ENCODE measurements around the gene CCDC180. TPM values are rescaled to one million over a fixed set of nuclear protein-coding genes. Genes with fewer than 3 reads are reported as not detected.

The CCDC180 gene
- total and polyA plus RNA-seq, 9 of the 15 experiments (the other 6 are each of a cell fraction or from before 2014, with no cell fraction given): 0.56 to 4.2 (median 2.5) TPM

DNA sequence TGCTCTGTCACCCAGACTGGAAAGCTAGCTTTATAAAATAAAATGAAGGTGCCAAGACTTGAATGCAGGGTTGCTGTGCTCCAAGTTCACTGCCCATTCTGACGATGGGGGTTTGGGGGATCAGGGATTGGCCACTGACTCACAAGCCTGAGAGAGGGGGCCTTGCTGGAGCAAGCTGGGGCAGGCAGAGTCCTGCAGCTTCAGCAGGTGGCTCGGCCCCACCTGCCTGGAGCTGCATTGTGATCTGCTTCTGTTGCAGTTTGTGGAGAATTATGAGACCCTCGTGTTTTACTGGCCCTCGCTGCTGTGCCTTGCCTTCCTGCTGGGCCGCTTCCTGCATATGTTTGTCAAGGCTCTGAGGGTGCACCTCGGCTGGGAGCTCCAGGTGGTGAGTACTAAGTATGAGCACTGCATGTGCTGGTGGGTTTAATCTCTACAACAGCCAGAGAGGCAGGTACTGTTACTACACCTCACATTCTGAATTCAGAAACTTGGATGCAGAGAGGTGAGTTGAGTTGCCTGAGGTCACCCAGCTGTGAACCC, 31.1 kb upstream of the CCDC180 start:
- H3K4me3 ChIP-seq: no peak overlapping the region
- intact Hi-C loops (cut with micrococcal nuclease) (no loop called here), in situ Hi-C loops (cut with MboI) (no loop called here)
- no peaks in the 10 kb centered on the region for H3K27me3 ChIP-seq (ENCODE audit: control insufficient read depth in 2 of 2, insufficient read depth in 2 of 2, low read length in 2 of 2)
- peaks cover 10 to 23% of the 10 kb centered on the region in 2 experiments; a peak in 3 of 5 replicates for H3K4me1 ChIP-seq (replicated peaks in 1 of 2; ENCODE audit: control insufficient read depth in 2 of 2, insufficient read depth in 2 of 2, low read length in 2 of 2)
- no peak overlapping the region for H3K27ac ChIP-seq (ENCODE audit: extremely low read depth, low read depth, low read length)
- H2AFZ ChIP-seq (ENCODE audit: low read depth, low read length): no peak overlapping the region
- ATAC-seq (no peak), DNase-seq (ENCODE audit: extremely low read depth in 1 of 4, low spot score in 3 of 4) (no peak), FAIRE-seq (no peak)
- peak overlapping the region in 1 of 2 experiments; percentile 65; a peak in 2 of 4 replicates for H3K9ac ChIP-seq (ENCODE audit: insufficient read depth in 1 of 2, low read depth in 2 of 2, low read length in 2 of 2)
- no TSS peak for BruUV-seq (replicated peaks)
- TF ChIP-seq MCM2 (IDR thresholded peaks at IDR 0.05; ENCODE audit: low read depth) (no peak), U2AF1 (optimal IDR thresholded peaks at IDR 0.05; ENCODE audit: low read depth, low read length) (no peak), HNRNPH1 (optimal IDR thresholded peaks at IDR 0.05; ENCODE audit: low read depth, low read length) (no peak), ZNF134 (CRISPR knock-in tag; conservative IDR thresholded peaks at IDR 0.05) (no peak), ZNF121 (CRISPR knock-in tag; conservative IDR thresholded peaks at IDR 0.05) (no peak)
- H3K9me3 ChIP-seq (replicated peaks; ENCODE audit: control insufficient read depth, insufficient read depth, low read depth, low read length): no peaks in the 10 kb centered on the region
- peaks cover 22% of the 10 kb centered on the region; the same call in 2 of the 3 replicates for H3K36me3 ChIP-seq (ENCODE audit: control insufficient read depth, insufficient read depth, low read length)
- H4K20me1 ChIP-seq (replicated peaks; ENCODE audit: control insufficient read depth, insufficient read depth, low read length): no peaks in the 10 kb centered on the region
- ChIA-PET POLR2A (interaction anchor here (0.9 kb wide), 1 partner anchor 38 kb away, joined by 3 read pairs; no protein-coding TSS in a partner anchor), CTCF (ENCODE audit: low intra/inter-chr PET ratio) (no interaction called here)
- 53% methylated on average over 6 of the region's 6 CpGs for WGBS (ENCODE audit: insufficient coverage, low coverage, missing lambda C conversion rate)
- no peaks in the 10 kb centered on the region; the same call in 2 of the 3 replicates for H3K79me2 ChIP-seq (ENCODE audit: control insufficient read depth, insufficient read depth, low read length)
- no peak overlapping the region for H3K4me2 ChIP-seq (ENCODE audit: insufficient read depth, low read length)
- no peaks in the 10 kb centered on the region for H3K9me1 ChIP-seq (ENCODE audit: control insufficient read depth, insufficient read depth, low read length)

DNA sequence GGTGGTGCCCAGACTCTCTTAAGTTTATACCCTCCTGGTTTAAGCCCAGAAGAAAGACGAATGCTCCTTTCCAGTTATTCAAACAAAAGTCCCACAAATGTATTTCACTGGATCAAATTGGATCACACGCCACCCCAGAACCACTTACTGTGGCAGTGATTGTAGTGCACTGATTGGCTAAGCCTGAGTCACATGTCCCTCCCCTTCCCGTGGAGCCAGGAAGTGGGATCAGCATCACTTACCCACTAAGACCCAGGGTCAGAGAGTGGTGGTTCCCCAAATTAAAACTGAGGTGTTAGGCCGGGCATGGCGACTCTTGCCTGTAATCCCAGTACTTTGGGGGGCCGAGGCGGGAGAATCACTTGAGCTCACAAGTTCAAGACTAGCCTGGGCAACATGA, 29.5 kb upstream of the CCDC180 start:
- H3K9ac ChIP-seq (ENCODE audit: insufficient read depth in 1 of 2, low read depth in 2 of 2, low read length in 2 of 2): no peak overlapping the region
- no peaks in the 10 kb centered on the region for H4K20me1 ChIP-seq (replicated peaks; ENCODE audit: control insufficient read depth, insufficient read depth, low read length)
- ChIA-PET CTCF (ENCODE audit: low intra/inter-chr PET ratio) (interaction anchor here (0.6 kb wide), 1 partner anchor 338 kb away, joined by 3 read pairs; no protein-coding TSS in a partner anchor), POLR2A (interaction anchor here (0.5 kb wide), 1 partner anchor 239 kb away, joined by 3 read pairs; no protein-coding TSS in a partner anchor)
- in situ Hi-C loops (cut with MboI): no loop called here
- no TSS peak for BruUV-seq (replicated peaks)
- ATAC-seq: no peak
- no peaks in the 10 kb centered on the region for H3K9me3 ChIP-seq (replicated peaks; ENCODE audit: control insufficient read depth, insufficient read depth, low read depth, low read length)
- no peak overlapping the region for H3K4me3 ChIP-seq
- H3K27me3 ChIP-seq (ENCODE audit: control insufficient read depth in 2 of 2, insufficient read depth in 2 of 2, low read length in 2 of 2): no peaks in the 10 kb centered on the region
- no peak overlapping the region for H3K27ac ChIP-seq (ENCODE audit: extremely low read depth, low read depth, low read length)
- 89% methylated on average over 7 of the region's 7 CpGs for WGBS (ENCODE audit: insufficient coverage, low coverage, missing lambda C conversion rate)
- no peak overlapping the region for H3K4me2 ChIP-seq (ENCODE audit: insufficient read depth, low read length)
- FAIRE-seq: no peak
- intact Hi-C loops (cut with micrococcal nuclease): no loop called here
- TF ChIP-seq, protein P1, sequence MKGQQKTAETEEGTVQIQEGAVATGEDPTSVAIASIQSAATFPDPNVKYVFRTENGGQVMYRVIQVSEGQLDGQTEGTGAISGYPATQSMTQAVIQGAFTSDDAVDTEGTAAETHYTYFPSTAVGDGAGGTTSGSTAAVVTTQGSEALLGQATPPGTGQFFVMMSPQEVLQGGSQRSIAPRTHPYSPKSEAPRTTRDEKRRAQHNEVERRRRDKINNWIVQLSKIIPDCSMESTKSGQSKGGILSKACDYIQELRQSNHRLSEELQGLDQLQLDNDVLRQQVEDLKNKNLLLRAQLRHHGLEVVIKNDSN (CRISPR knock-in tag; IDR thresholded peaks at IDR 0.05): peak; percentile 52
- no peak for TF ChIP-seq POU5F1 (IDR thresholded peaks at IDR 0.05; ENCODE audit: borderline replicate concordance, low read depth, low read length, partially characterized antibody)
- TF ChIP-seq, protein P2, sequence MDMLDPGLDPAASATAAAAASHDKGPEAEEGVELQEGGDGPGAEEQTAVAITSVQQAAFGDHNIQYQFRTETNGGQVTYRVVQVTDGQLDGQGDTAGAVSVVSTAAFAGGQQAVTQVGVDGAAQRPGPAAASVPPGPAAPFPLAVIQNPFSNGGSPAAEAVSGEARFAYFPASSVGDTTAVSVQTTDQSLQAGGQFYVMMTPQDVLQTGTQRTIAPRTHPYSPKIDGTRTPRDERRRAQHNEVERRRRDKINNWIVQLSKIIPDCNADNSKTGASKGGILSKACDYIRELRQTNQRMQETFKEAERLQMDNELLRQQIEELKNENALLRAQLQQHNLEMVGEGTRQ (CRISPR knock-in tag; IDR thresholded peaks at IDR 0.05): peak; percentile 73
- H3K4me1 ChIP-seq (replicated peaks in 1 of 2; ENCODE audit: control insufficient read depth in 2 of 2, insufficient read depth in 2 of 2, low read length in 2 of 2): peaks cover 4 to 27% of the 10 kb centered on the region in 2 experiments; a peak in 3 of 5 replicates
- no peaks in the 10 kb centered on the region for H3K9me1 ChIP-seq (ENCODE audit: control insufficient read depth, insufficient read depth, low read length)
- peaks cover 28% of the 10 kb centered on the region; the same call in 2 of the 3 replicates for H3K36me3 ChIP-seq (ENCODE audit: control insufficient read depth, insufficient read depth, low read length)
- no peak overlapping the region for H2AFZ ChIP-seq (ENCODE audit: low read depth, low read length)
- H3K79me2 ChIP-seq (ENCODE audit: control insufficient read depth, insufficient read depth, low read length): no peaks in the 10 kb centered on the region
- no peak for DNase-seq (ENCODE audit: extremely low read depth in 1 of 4, low spot score in 3 of 4)

All from K562 (cell line).